ENCODE measurements around the gene DACT3.

DACT3 gene

GRCh38 chr19:46614114-46614722, 46.8 kb downstream of the DACT3 start:
- in situ Hi-C loops (cut with MboI; ENCODE audit: low sequenced_read_pairs) = no loop called here

DNA sequence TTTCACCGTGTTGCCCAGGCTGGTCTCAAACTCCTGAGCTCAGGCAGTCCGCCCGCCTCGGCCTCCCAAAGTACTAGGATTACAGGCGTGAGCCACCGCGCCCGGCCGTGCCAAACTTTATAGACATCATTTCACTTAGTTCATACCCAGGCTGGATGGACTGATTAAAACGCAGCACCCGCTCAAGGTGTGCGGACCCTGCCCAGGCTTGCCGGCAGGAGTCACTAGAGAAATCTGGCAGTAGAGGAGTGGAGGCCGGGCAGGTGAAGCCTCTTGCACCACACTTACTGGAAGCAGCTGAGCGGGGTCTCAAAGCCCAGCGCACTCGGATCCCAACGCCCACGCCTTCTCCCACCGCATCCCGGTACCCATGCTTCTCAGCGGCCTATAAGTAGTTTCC, 47.5 kb downstream of the DACT3 start:
- in situ Hi-C loops (cut with MboI; ENCODE audit: low sequenced_read_pairs) = no loop called here

DNA sequence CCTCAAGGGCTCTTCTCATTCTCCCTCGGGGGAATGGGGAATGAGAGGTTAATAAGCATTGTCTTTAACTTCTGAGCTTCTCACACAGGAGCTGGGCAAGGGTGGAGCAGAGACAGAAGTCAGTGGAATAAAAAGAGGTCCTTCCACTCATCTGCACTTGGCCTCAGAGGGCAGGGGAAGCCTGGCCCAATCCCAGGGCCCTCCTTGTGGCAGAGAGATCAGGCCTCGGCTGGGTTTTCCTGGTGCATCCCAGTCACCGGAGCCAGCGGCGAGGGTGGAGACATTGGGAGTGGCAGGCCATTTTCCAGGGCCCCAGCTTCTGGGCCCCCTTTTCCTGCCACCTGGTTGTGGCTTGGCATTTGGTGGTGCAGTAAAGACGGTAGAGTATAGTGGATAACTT, 49.2 kb downstream of the DACT3 start:
- in situ Hi-C loops (cut with MboI; ENCODE audit: low sequenced_read_pairs) = no loop called here

GRCh38 chr19:46610851-46611770, 49.9 kb downstream of the DACT3 start:
- in situ Hi-C loops (cut with MboI; ENCODE audit: low sequenced_read_pairs) = no loop called here

- in situ Hi-C loops (cut with MboI; ENCODE audit: low sequenced_read_pairs) = no loop called here
Measured at GRCh38 chr19:46610413-46610775, 50.6 kb downstream of the DACT3 start.

GRCh38 chr19:46609511-46610412, 51.2 kb downstream of the DACT3 start:
- in situ Hi-C loops (cut with MboI; ENCODE audit: low sequenced_read_pairs) = no loop called here

DNA sequence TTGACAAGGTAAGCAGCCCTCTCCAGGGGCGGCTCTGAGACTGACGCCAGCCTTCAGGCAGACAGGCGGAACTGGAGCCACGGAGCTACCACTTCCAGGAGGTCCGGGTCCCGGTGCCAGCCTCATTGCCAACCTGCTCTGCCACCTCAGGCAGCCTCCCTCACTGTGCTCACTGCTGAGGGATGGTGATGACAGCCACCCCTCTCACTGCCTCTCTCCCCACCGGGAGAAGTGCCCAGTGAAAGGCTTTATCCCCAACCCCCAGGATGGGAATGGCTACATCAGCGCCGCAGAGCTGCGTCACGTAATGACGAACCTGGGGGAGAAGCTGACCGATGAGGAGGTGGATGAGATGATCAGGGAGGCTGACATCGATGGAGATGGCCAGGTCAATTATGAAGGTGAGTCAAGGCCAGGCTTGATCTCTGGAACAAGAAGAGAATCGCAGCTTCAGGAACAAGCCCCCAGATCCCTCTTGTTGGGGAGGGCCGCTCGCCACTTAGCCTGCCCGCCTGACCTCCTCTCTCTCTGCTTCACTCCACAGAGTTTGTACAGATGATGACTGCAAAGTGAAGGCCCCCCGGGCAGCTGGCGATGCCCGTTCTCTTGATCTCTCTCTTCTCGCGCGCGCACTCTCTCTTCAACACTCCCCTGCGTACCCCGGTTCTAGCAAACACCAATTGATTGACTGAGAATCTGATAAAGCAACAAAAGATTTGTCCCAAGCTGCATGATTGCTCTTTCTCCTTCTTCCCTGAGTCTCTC, 52.2 kb downstream of the DACT3 start:
- in situ Hi-C loops (cut with MboI; ENCODE audit: low sequenced_read_pairs) = no loop called here

DNA sequence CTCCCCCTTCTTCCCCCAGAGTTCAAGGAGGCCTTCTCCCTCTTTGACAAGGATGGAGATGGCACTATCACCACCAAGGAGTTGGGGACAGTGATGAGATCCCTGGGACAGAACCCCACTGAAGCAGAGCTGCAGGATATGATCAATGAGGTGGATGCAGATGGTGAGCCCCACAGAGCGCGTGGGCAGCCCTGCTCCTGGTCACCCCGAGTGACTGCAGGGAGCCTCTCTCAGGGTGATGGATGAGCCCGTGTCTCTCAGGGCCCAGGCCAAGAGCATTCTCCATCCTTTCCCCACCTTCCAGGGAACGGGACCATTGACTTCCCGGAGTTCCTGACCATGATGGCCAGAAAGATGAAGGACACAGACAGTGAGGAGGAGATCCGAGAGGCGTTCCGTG, 52.8 kb downstream of the DACT3 start:
- in situ Hi-C loops (cut with MboI; ENCODE audit: low sequenced_read_pairs) = no loop called here

- in situ Hi-C loops (cut with MboI; ENCODE audit: low sequenced_read_pairs) = no loop called here
Measured at GRCh38 chr19:46607448-46607841, 53.5 kb downstream of the DACT3 start.

DNA sequence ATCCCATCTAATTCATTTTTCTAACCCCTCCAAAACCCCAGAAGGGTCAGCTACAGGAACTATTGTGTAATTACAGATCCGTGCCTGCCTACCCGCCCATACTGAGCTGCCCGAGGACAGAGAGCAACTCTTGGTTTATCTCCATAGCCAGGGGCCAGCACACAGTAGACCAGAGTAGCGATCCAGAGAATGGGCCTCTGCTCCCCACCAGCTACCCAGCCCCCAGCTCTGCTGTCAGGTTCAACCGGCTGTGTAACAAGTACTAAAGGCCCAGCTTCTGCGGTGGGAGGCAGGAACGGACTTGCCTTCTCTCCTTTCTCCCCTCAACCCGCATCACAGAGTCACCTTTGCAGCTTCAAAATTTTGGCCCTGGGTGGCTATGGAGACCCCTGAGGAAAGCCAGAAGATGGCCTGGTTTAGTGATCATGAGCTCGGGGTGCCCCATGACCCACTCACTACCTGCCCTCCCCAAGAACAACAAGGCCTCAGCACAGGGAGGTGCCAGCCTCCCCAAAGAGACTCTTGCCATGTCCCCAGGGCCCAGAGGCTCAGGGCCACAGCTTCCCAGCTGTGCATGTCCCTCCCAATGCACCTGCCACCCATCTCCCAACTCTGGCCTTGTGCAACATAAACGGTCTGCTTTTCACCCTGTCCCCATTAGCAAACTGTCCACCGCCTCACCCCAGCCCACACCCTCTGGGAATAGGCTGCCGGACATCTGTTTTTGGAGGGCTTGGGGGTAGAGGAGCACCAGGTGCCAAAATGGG, 54.1 kb downstream of the DACT3 start:
- in situ Hi-C loops (cut with MboI; ENCODE audit: low sequenced_read_pairs) = no loop called here

GRCh38 chr19:46606019-46606418, 55.0 kb downstream of the DACT3 start:
- in situ Hi-C loops (cut with MboI; ENCODE audit: low sequenced_read_pairs) = no loop called here

GRCh38 chr19:46605356-46605821, 55.6 kb downstream of the DACT3 start:
- in situ Hi-C loops (cut with MboI; ENCODE audit: low sequenced_read_pairs) = no loop called here

DNA sequence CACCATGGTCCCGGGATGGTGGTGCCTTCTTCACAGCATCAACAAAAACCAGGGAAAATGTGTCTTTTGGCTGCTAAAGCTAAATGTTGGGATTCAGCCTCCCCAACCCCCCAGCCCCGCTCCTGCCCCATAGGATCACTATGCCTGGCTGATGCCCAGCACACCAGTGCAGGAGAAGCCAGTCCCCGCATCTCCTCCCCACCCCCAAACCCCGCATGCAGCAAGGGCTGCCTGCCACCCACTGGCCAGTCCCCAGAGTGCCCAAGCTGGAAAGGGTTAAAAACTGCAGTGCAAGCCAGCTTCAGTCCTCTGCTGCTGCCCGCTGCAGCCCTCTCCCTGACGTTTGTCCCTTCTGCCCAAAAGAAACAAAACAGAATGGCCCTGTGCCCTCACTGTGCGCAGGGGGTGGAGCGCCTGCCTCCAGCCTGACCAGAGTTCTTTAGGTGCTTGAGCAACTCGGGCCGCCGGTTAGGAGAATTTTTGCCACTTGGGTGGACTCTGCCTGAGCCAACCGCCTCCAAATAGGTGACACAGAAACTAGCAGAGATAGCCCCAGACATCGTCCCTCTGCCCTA, 56.1 kb downstream of the DACT3 start:
- in situ Hi-C loops (cut with MboI; ENCODE audit: low sequenced_read_pairs) = no loop called here

DNA sequence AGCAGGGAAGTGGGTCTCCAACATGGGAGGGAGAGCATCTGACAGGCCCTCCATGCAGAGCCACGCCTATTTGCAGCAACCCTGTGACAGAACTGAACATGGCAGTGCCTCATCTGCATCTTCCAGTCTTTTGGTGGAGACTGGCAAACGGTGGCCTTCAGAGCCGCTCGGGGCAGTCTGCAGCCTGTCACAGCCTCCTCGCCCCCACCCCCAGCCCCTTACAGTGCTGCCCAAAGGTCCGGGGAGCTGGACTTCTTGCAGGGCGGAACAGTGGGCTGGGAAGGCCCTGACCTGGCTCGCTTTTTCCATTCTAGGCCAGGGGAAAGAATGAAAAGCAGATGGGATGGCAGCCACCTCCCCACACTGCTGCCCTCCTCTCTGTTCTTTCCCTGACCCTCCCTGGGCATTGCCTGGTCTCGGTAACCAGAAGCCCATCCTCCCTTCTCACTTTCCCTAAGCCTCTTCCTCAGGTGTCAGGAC, 57.2 kb downstream of the DACT3 start:
- in situ Hi-C loops (cut with MboI; ENCODE audit: low sequenced_read_pairs) = no loop called here

- in situ Hi-C loops (cut with MboI; ENCODE audit: low sequenced_read_pairs) = no loop called here
Measured at GRCh38 chr19:46603195-46603637, 57.8 kb downstream of the DACT3 start.

DNA sequence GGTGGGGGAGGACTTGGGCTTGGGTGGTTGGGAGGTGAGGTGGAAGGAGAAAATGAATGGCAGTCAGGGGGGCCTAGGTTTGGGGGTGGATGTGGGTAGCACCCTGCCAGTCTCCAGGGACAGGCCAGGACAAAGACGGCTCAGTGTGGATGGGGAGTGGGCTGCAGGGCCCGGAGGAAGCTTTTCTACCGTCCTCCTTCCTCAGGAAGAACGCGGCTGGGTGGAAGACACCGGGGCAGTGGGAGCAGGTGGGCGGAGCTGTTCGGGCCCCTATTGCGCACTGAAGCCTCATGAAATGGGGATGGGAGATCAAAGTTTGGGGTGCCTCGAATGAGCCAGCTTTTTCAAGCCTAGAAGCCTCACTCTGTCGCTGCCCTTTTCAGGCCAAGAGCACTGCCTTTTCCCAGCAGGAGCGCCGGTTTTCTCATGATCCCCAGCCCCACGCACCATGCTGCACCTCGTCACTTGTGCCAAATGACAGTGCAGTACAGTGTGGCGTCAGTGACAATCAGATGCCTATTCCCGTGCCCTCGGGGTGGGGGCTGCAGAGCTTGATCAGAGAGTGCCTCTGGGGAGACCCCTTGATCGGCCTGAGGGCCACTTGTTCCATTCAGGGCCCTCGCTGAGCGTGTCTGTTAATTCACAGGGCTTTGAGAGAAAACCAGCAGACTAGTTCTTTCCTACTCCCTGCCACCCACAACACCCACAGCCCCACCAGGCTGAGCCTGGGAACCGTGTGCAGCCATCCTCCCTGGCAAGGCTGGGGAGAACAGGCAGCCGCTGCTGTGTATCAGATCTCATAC, 58.4 kb downstream of the DACT3 start:
- in situ Hi-C loops (cut with MboI; ENCODE audit: low sequenced_read_pairs) = no loop called here

DNA sequence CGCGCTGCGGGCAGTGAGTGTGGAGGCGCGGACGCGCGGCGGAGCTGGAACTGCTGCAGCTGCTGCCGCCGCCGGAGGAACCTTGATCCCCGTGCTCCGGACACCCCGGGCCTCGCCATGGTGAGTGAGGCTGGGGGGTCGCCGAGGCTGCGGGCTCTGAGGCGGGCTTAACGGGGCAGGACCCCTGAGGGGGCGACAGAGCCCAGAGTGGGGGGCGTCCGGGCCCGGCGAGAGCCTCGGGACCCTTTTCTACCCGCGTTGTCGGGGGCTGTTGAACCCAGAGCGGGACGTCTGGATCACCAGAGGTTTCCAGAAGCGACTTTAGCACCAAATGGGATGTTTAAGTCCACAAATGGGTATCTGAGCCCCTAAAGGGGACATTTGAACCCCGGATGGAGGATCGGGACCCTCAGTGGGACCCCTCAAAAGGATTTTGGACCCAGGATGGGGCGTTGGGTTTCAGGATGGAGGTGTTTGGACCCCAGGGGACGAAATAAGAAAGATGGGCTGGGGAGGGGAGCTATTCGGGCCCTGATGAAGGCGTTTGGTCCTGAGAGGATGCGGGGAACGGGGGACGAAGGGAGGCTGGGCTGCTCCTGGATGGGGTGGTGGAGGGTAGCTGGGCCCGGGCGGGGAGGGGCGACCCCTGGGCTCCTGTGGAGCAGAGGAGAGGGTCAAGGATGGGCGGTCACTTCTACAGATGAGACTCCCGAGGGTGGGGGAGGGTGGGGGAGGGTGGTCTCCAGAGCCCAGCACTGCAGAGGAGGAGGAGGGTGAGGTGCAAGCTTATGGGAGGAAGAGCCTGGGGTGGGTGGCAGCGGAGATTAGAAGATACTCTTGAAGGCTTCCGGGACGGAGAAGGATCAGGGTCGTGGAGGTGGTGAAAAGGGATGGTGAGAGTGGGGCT, 59.4 kb downstream of the DACT3 start, which contains the start of gene CALM3:
TSS of gene CALM3 (plus strand) at position 13 of the 907 bp plus-strand sequence. CDS start at position 118, 105 bp downstream.
- in situ Hi-C loops (cut with MboI; ENCODE audit: low sequenced_read_pairs) = no loop called here

All from HL-60/S4 treated with phorbol 12-myristate 13-acetate at 8.2 ng/mL for 4 days and 3 days (cell line).